HCT116 (cell line): ENCODE data around the gene GPC5. TPM values are rescaled to one million over a fixed set of nuclear protein-coding genes. Genes with fewer than 3 reads are reported as not detected.

Source experiments
- ATAC-seq: fragments of 200-7000 bp; cut with Tn5 transposase; 2 replicates; pipeline ENCODE4 v1.9.1; 2020; ENCODE audit warnings: mild to moderate bottlenecking, moderate library complexity
- BruUV-seq: library from RNA; stranded (reverse); fragments of 400-500 nt; replicated peaks from 2 replicates; lab custom pipeline; 2021; lab: Mats Ljungman, UMichigan
- CTCF ChIA-PET: fragments of 300-600 bp; sonication (Branson Sonifier 250); formaldehyde crosslinking; loops from one replicate; lab custom pipeline; 2021; ENCODE audit warnings: antibody characterized with exemption; lab: Charles Lee
- POLR2A ChIA-PET: fragments of 300-600, 350-600 bp; sonication (Branson Sonifier 250); formaldehyde crosslinking; loops from one replicate; lab custom pipeline; 2021; ENCODE audit warnings: antibody characterized with exemption; lab: Charles Lee
- RAD21 ChIA-PET, 2 experiments: fragments of 300-600 bp; sonication (Branson Sonifier 250); formaldehyde crosslinking; loops; one replicate each; lab custom pipeline; 2023; ENCODE audit warnings: low total read pairs in 2 of 2; ENCODE audit not compliant: uncharacterized antibody in 2 of 2, unreplicated experiment in 2 of 2, low non-redundant PET in 1 of 2; lab: Charles Lee
- DNase-seq: peaks from one replicate; pipeline ENCODE4 v3.0.0-alpha.2; 2010; ENCODE audit warnings: low read depth, low spot score
- H2AFZ ChIP-seq: fragments of 200-600 bp; shearing (Covaris generic), sonication (generic); 2 replicates; pipeline ENCODE4 v1.6.1; 2017; ENCODE audit warnings: low read depth, mixed run types, mixed read lengths, antibody characterized with exemption, low read length; ENCODE audit not compliant: poor library complexity, severe bottlenecking
- H3K27ac ChIP-seq: 2 replicates; pipeline ENCODE4 v1.5.1; 2012; ENCODE audit warnings: low read depth, low read length
- H3K27me3 ChIP-seq: fragments of 200-600 bp; sonication (generic); 2 replicates; pipeline ENCODE4 v1.6.1; 2016; ENCODE audit warnings: mixed run types, low read length, mixed read lengths; ENCODE audit not compliant: insufficient read depth
- H3K36me3 ChIP-seq, 2 experiments: fragments of 200-500 bp in 1 of 2; fragments of 200-600 bp in 1 of 2; sonication (Bioruptor generic) in 1 of 2; sonication (generic) in 1 of 2; 2 replicates each; pipeline versions ENCODE4 v1.5.1 to v1.6.1; 2014 to 2016; ENCODE audit warnings: low read length in 2 of 2, inconsistent platforms in 1 of 2, mixed read lengths in 1 of 2, mixed run types in 1 of 2; ENCODE audit not compliant: insufficient read depth in 2 of 2, control insufficient read depth in 1 of 2
- H3K4me1 ChIP-seq, 2 experiments: fragments of 200-600 bp in 1 of 2; sonication (generic) in 1 of 2; 2 replicates each; pipeline versions ENCODE4 v1.5.1 to v1.6.1; 2012 to 2017; ENCODE audit warnings: low read length in 2 of 2, inconsistent platforms in 1 of 2, mild to moderate bottlenecking in 1 of 2, mixed read lengths in 1 of 2, mixed run types in 1 of 2, moderate library complexity in 1 of 2; ENCODE audit not compliant: insufficient read depth in 2 of 2, control insufficient read depth in 1 of 2
- H3K4me2 ChIP-seq: fragments of 200-600 bp; sonication (generic); 2 replicates; pipeline ENCODE4 v1.6.1; 2017; ENCODE audit warnings: mixed run types, low read length, mixed read lengths
- H3K4me3 ChIP-seq, 2 experiments: fragments of 200-600 bp in 1 of 2; sonication (generic) in 1 of 2; replicated peaks in 1 of 2; 2 replicates each; pipeline ENCODE4 v1.5.1; 2011 to 2016; ENCODE audit warnings: low read length in 2 of 2, control low read depth in 1 of 2, low read depth in 1 of 2, mild to moderate bottlenecking in 1 of 2, mixed read lengths in 1 of 2, mixed run types in 1 of 2
- H3K79me2 ChIP-seq: fragments of 200-600 bp; sonication (generic); 2 replicates; pipeline ENCODE4 v1.6.1; 2017; ENCODE audit warnings: mild to moderate bottlenecking, mixed run types, low read length, moderate library complexity, mixed read lengths; ENCODE audit not compliant: insufficient read depth
- H3K9ac ChIP-seq: fragments of 200-600 bp; sonication (generic); 2 replicates; pipeline ENCODE4 v1.6.1; 2016; ENCODE audit warnings: low read length, mixed read lengths
- H3K9me2 ChIP-seq: fragments of 200-600 bp; sonication (generic), shearing (Covaris generic); 2 replicates; pipeline ENCODE4 v1.6.1; 2017; ENCODE audit warnings: mixed run types, mild to moderate bottlenecking, moderate library complexity; ENCODE audit not compliant: insufficient read depth
- H3K9me3 ChIP-seq, 2 experiments: fragments of 200-500 bp in 1 of 2; fragments of 200-600 bp in 1 of 2; sonication (Bioruptor generic) in 1 of 2; sonication (generic) in 1 of 2; 2 replicates each; pipeline ENCODE4 v1.6.1; 2014 to 2017; ENCODE audit warnings: low read length in 2 of 2, mixed read lengths in 2 of 2, inconsistent platforms in 1 of 2, low read depth in 1 of 2, mild to moderate bottlenecking in 1 of 2, mixed run types in 1 of 2, moderate library complexity in 1 of 2; ENCODE audit not compliant: control insufficient read depth in 1 of 2, insufficient read depth in 1 of 2
- H4K20me1 ChIP-seq: fragments of 200-600 bp; sonication (generic), shearing (Covaris generic); 2 replicates; pipeline ENCODE4 v1.6.1; 2017; ENCODE audit warnings: mixed run types, mild to moderate bottlenecking, moderate library complexity; ENCODE audit not compliant: insufficient read depth
- ATF3 ChIP-seq: IDR thresholded peaks from 2 replicates; pipeline ENCODE4 v1.6.1; 2012
- CBX3 ChIP-seq: IDR thresholded peaks from 2 replicates; pipeline ENCODE4 v1.6.1; 2012; ENCODE audit warnings: low read depth
- ELF1 ChIP-seq: IDR thresholded peaks from 2 replicates; pipeline ENCODE4 v1.6.1; 2012; ENCODE audit warnings: low read depth, borderline replicate concordance
- FOSL1 ChIP-seq: IDR thresholded peaks from 2 replicates; pipeline ENCODE4 v1.6.1; 2012; ENCODE audit warnings: low read depth
- JUND ChIP-seq: IDR thresholded peaks from 2 replicates; pipeline ENCODE4 v1.6.1; 2012
- MAX ChIP-seq: IDR thresholded peaks from 2 replicates; pipeline ENCODE4 v1.6.1; 2012
- POLR2AphosphoS5 ChIP-seq: IDR thresholded peaks from 2 replicates; pipeline ENCODE4 v1.6.1; 2011; ENCODE audit warnings: mild to moderate bottlenecking, low read depth, low read length, moderate library complexity
- REST ChIP-seq: IDR thresholded peaks from 2 replicates; pipeline ENCODE4 v1.6.1; 2012; ENCODE audit warnings: low read depth
- SIN3A ChIP-seq: IDR thresholded peaks from 2 replicates; pipeline ENCODE4 v1.6.1; 2012; ENCODE audit warnings: low read depth
- YY1 ChIP-seq: IDR thresholded peaks from 2 replicates; pipeline ENCODE4 v1.6.1; 2011; ENCODE audit warnings: low read length, low read depth, moderate library complexity, mild to moderate bottlenecking; ENCODE audit not compliant: insufficient replicate concordance; ENCODE audit errors: extremely low read depth
- intact Hi-C: fragments of 100-400 bp; cut with micrococcal nuclease; formaldehyde crosslinking; loops from 2 replicates; pipeline ENCODE4 v1.10.0; 2022
- total RNA-seq: library from RNA; stranded (reverse); gene quantifications from one replicate; pipeline ENCODE4 v1.2.1, GENCODE V29; 2021; ENCODE audit not compliant: unreplicated experiment

The GPC5 gene
- total RNA-seq, 1 experiment from 2014 or later: not detected

GRCh38 chr13:92572190-92572589, 1173.8 kb downstream of the GPC5 start:
- Histone ChIP-seq H3K4me2 (no peak overlapping the region), H3K27ac (no peak overlapping the region), H3K4me3 (no peak overlapping the region), H3K4me1 (no peaks in the 10 kb centered on the region), H3K9me3 (peaks cover 4 to 16% of the 10 kb centered on the region in 2 experiments; a peak in 2 of 4 replicates), H3K9ac (no peak overlapping the region), H3K27me3 (no peaks in the 10 kb centered on the region), H2AFZ (no peak overlapping the region), H4K20me1 (no peaks in the 10 kb centered on the region)
- ChIA-PET POLR2A (no interaction called here), RAD21 (no interaction called here)
- ATAC-seq (no peak), DNase-seq (no peak)
- intact Hi-C loops: no loop called here
- no TSS peak for BruUV-seq
- no peak for TF ChIP-seq ATF3
- no peak for TF ChIP-seq POLR2AphosphoS5
- TF ChIP-seq ELF1: no peak
- no peak for TF ChIP-seq SIN3A
- TF ChIP-seq CBX3: no peak
- no peak for TF ChIP-seq FOSL1
- no peak for TF ChIP-seq JUND
- TF ChIP-seq REST: no peak
- TF ChIP-seq MAX: no peak
- no peak for TF ChIP-seq YY1
- TF ChIP-seq, all 23 proteins: peak for 0
- H3K36me3 ChIP-seq: no peaks in the 10 kb centered on the region
- CTCF ChIA-PET: no interaction called here
- H3K79me2 ChIP-seq: no peaks in the 10 kb centered on the region
- H3K9me2 ChIP-seq: no peaks in the 10 kb centered on the region
